Transverse colon (tissue), 4 donors: ENCODE data around the gene GBP1. TPM values are rescaled to one million over a fixed set of nuclear protein-coding genes. Genes with fewer than 3 reads are reported as not detected.

Experiments
- DNase-seq: peaks from one replicate; pipeline ENCODE4 v3.0.0-alpha.2; 2019
- H3K27ac ChIP-seq, 4 donors: fragments of 200-600 bp; sonication (generic); 2 replicates each; pipeline ENCODE4 v1.5.1; 2016 to 2018; ENCODE audit warnings: inconsistent platforms in 4 of 4
- H3K27me3 ChIP-seq: fragments of 200-600 bp; sonication (generic); 2 replicates; pipeline ENCODE4 v1.5.1; 2017; ENCODE audit warnings: inconsistent platforms
- H3K36me3 ChIP-seq, 4 donors: fragments of 200-600 bp; sonication (generic); 2 replicates each; pipeline ENCODE4 v1.5.1; 2017 to 2019; ENCODE audit warnings: inconsistent platforms in 4 of 4
- H3K4me1 ChIP-seq, 4 donors: fragments of 200-600 bp; sonication (generic); 2 replicates each; pipeline ENCODE4 v1.5.1; 2017 to 2020; ENCODE audit warnings: inconsistent platforms in 4 of 4
- H3K4me3 ChIP-seq, 4 donors: fragments of 200-600 bp; sonication (generic); 1 replicate in 1 of 4; 2 replicates in 3 of 4; pipeline versions ENCODE4 v1.5.1 to v1.6.1; 2017 to 2019; ENCODE audit warnings: inconsistent platforms in 4 of 4
- H3K9me3 ChIP-seq, 2 donors: fragments of 200-600 bp; sonication (generic); 2 replicates each; pipeline ENCODE4 v1.5.1; 2017 to 2019; ENCODE audit warnings: inconsistent platforms in 2 of 2
- CTCF ChIP-seq, 5 experiments: fragments of 200-600 bp in 3 of 5; fragments of 450-650 bp in 2 of 5; sonication (generic) in 3 of 5; IDR thresholded peaks; 1 replicate in 2 of 5; 2 replicates in 3 of 5; pipeline ENCODE4 v1.5.1; 2016 to 2017; ENCODE audit warnings: antibody characterized with exemption in 5 of 5, inconsistent platforms in 3 of 5, mild to moderate bottlenecking in 2 of 5, moderate library complexity in 1 of 5
- EP300 ChIP-seq: sonication (generic); formaldehyde crosslinking; IDR thresholded peaks from one replicate; pipeline ENCODE4 v1.6.1; 2017; ENCODE audit warnings: antibody characterized with exemption, low read depth
- POLR2A ChIP-seq: fragments of 450-650 bp; IDR thresholded peaks from one replicate; pipeline ENCODE4 v1.6.1; 2016; ENCODE audit warnings: antibody characterized with exemption, mild to moderate bottlenecking, moderate library complexity
- POLR2AphosphoS5 ChIP-seq, 3 donors: sonication (generic); formaldehyde crosslinking; IDR thresholded peaks; one replicate each; pipeline ENCODE4 v1.6.1; 2016; ENCODE audit warnings: antibody characterized with exemption in 3 of 3
- WGBS, 2 donors: methylation state at CpG; one replicate each; pipeline ENCODE4 v1.1.5; 2018; ENCODE audit warnings: low coverage in 1 of 2; 5-methylcytosine and 5-hydroxymethylcytosine counted together
- in situ Hi-C, 4 donors: fragments of 200-750 bp; cut with MboI; loops; one replicate each; pipeline versions ENCODE4 v1.15.0 to v1.15.1; 2017; ENCODE audit warnings: low sequenced_read_pairs in 3 of 4, low pct_ligation_motif_present in 1 of 4, low pct_unique_long_range_greater_than_20kb in 1 of 4
- intact Hi-C: fragments of 100-400 bp; cut with DNase I; formaldehyde crosslinking; loops from one replicate; pipeline ENCODE4 v1.15.1; 2023; ENCODE audit warnings: low total_unique reads
- small RNA-seq, 4 donors: library from RNA; depleted of rRNA; stranded (forward); fragments of <200 nt; gene quantifications; one replicate each; pipeline ENCODE3, GENCODE V24; 2016
- total RNA-seq, 4 donors: library from RNA; depleted of rRNA; stranded (reverse); fragments of >200 nt; gene quantifications; one replicate each; pipeline ENCODE4 v1.1.0, GENCODE V29; 2016

Gene GBP1
- total RNA-seq, 4 donors from 2014 or later = 3.0 to 50.2 (median 23.2) TPM

DNA sequence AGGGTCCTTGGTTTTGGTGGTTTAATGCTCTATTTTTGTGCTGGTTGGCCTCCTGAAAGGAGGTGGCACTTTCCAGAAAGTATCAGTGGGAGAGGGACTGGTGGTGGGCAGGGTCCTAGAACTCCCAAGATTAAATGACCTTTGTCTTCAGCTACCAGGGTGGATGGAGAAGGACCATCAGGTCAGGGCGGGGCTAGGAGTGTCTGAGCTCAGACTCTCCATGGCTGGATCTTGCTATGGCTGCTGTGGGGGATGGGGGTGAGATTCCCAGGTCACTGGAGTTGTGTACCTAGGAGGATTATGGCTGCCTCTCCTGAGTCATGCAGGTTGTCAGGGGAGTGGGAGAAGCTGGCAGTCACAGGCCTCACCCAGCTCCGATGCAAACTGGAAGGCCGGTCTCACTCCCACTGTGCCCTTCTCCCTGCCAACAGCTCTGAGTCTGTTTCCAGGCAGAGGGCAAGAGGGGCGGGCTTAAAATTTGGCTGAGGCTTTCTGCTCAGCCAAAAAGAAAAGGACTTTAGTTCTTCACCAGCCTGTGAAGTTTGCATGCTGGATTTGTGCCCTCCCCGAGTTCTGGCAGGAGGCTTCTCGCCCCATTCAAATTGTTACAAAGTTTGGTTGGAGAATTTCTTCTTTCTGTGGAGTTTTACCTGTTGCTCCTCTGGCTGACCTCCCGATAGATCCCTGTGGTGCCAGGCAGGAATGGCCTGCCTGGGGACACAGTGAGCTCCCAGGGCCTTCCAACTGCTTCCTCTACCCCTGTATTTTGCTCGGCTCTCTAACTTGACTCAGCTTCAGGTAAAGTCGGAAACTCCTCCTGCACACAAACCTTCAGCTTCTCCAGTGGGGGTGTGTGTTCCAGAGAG, 59.5 kb downstream of the GBP1 start:
- in situ Hi-C loops (loop anchor here in 1 of 4 donors (25.0 kb wide), 1 partner anchor 357 kb away; the partner anchor contains the start of gene GBP6), intact Hi-C loops (no loop called here)
- Histone ChIP-seq H3K36me3 (peaks cover 0 to 53% (median 12%) of the 10 kb centered on the region in 4 donors), H3K27me3 (no peaks in the 10 kb centered on the region), H3K4me1 (no peaks in the 10 kb centered on the region), H3K4me3 (no peak overlapping the region), H3K9me3 (no peaks in the 10 kb centered on the region), H3K27ac (no peak overlapping the region)
- peak; percentile 30 for DNase-seq
- WGBS, 2 donors = 86 to 91% methylated on average over 1 to 9 of the region's 9 CpGs
- TF ChIP-seq EP300 (no peak), POLR2AphosphoS5 (IDR thresholded peaks at IDR 0.05) (no peak), POLR2A (no peak), CTCF (IDR thresholded peaks at IDR 0.05) (no peak)

Small RNAs within 50 kb of the gene (small RNA-seq; reads per million reads assigned to genes)
- 0 reads per million in 4 donors for gene RF00019

Other genes starting within 250 kb of the GBP1 start
- 10 to 100 TPM in 3 of 4 donors, 1 to 10 TPM in 1; 6.0 to 30.4 (median 22.1) TPM for gene GTF2B, start 173.6 kb downstream of the GBP1 start, total RNA-seq
- 10 to 100 TPM in 3 of 4 donors, 1 to 10 TPM in 1; 7.8 to 23.3 (median 20.5) TPM for gene KYAT3, start 72.6 kb downstream of the GBP1 start, total RNA-seq
- gene RBMXL1, start 72.6 kb downstream of the GBP1 start, total RNA-seq = 10 to 100 TPM in 2 of 4 donors, 1 to 10 TPM in 2; 7.2 to 14.9 (median 10.0) TPM
- 100 to 1,000 TPM in 1 of 4 donors, 10 to 100 TPM in 2, 1 to 10 TPM in 1; 5.4 to 102 (median 55.2) TPM for gene GBP3, start 42.3 kb downstream of the GBP1 start, total RNA-seq
- gene GBP2, start 60.9 kb upstream of the GBP1 start, total RNA-seq = 10 to 100 TPM; 13.7 to 77.5 (median 56.1) TPM
- not detected for gene GBP7, start 110.8 kb upstream of the GBP1 start, total RNA-seq
- gene GBP4, start 133.7 kb upstream of the GBP1 start, total RNA-seq = 1 to 10 TPM in 2 of 4 donors, under 1 TPM in 1, not detected in 1; 1.00 to 3.8 (median 2.5) TPM
- gene GBP5, start 207.7 kb upstream of the GBP1 start, total RNA-seq = 1 to 10 TPM in 2 of 4 donors, not detected in 2; 1.5 to 7.3 TPM